A549 (cell line): ENCODE results near the gene ZBTB42. TPM values are rescaled to one million over a fixed set of nuclear protein-coding genes. Genes with fewer than 3 reads are reported as not detected.

Experiments used
- ATAC-seq, 2 experiments: fragments of 200-7000 bp in 1 of 2; fragments of >200 bp in 1 of 2; cut with Nextera tagmentation in 1 of 2; cut with Tn5 transposase in 1 of 2; 3 replicates each; pipeline versions ENCODE4 v1.8.0 to v1.9.1; 2018 to 2020; ENCODE audit warnings: mild to moderate bottlenecking in 1 of 2, moderate library complexity in 1 of 2
- CTCF ChIA-PET: fragments of 300-600 bp; sonication (Branson Sonifier 250); formaldehyde crosslinking; extraction: SDS; loops from one replicate; lab custom pipeline; 2021; ENCODE audit warnings: antibody characterized with exemption, inconsistent platforms; lab: Yijun Ruan, JAX
- POLR2A ChIA-PET: fragments of 350-600 bp; formaldehyde crosslinking; extraction: SDS; loops from one replicate; lab custom pipeline; 2021; ENCODE audit warnings: antibody characterized with exemption, inconsistent platforms; lab: Yijun Ruan, JAX
- DNase-seq, 2 experiments: peaks; one replicate each; pipeline versions ENCODE4 v3.0.0 to v3.0.0-alpha.2; 2011 to 2016; ENCODE audit warnings: low read depth in 1 of 2, low spot score in 1 of 2
- FAIRE-seq: peaks from 2 replicates; lab custom pipeline; 2011; peaks lifted over from hg19 to GRCh38; lab: Jason Lieb, UNC
- H3K27ac ChIP-seq, 2 experiments: fragments of >200 bp; sonication (Bioruptor Twin); formaldehyde crosslinking; 3 replicates each; pipeline ENCODE4 v1.5.1; 2016 to 2017
- H3K4me1 ChIP-seq: fragments of >200 bp; sonication (Bioruptor Twin); formaldehyde crosslinking; 3 replicates; pipeline ENCODE4 v1.6.1; 2016
- H3K4me2 ChIP-seq: fragments of >200 bp; sonication (Bioruptor Twin); formaldehyde crosslinking; 3 replicates; pipeline ENCODE4 v1.6.1; 2016
- H3K4me3 ChIP-seq: fragments of >200 bp; sonication (Bioruptor Twin); formaldehyde crosslinking; 3 replicates; pipeline ENCODE4 v1.5.1; 2016
- H3K9me3 ChIP-seq: fragments of >200 bp; sonication (Bioruptor Twin); formaldehyde crosslinking; 3 replicates; pipeline ENCODE4 v1.6.1; 2016
- CBX2 ChIP-seq: fragments of 200-600 bp; sonication (generic); IDR thresholded peaks from 2 replicates; pipeline ENCODE4 v1.6.1; 2016; ENCODE audit warnings: low read depth, mild to moderate bottlenecking, borderline replicate concordance
- CHD2 ChIP-seq: fragments of 150-350 bp; IDR thresholded peaks from 2 replicates; pipeline ENCODE4 v1.6.1; 2014; ENCODE audit warnings: low read length; ENCODE audit not compliant: partially characterized antibody
- EP300 ChIP-seq, 2 experiments: fragments of >200 bp; sonication (Bioruptor Twin); formaldehyde crosslinking; IDR thresholded peaks; 2 replicates in 1 of 2; 3 replicates in 1 of 2; pipeline ENCODE4 v1.6.1; 2016 to 2017
- ESRRA ChIP-seq: fragments of 150-350 bp; IDR thresholded peaks from 2 replicates; pipeline ENCODE4 v1.6.1; 2014; ENCODE audit warnings: mild to moderate bottlenecking, low read length, borderline replicate concordance
- FOSL2 ChIP-seq, 2 experiments: fragments of 450-650 bp in 1 of 2; fragments of >200 bp in 1 of 2; sonication (Bioruptor Twin) in 1 of 2; formaldehyde crosslinking; IDR thresholded peaks; 2 replicates each; pipeline versions ENCODE4 v1.5.0 to v1.6.1; 2016 to 2020; ENCODE audit warnings: mild to moderate bottlenecking in 1 of 2, moderate library complexity in 1 of 2
- FOXS1 ChIP-seq: fragments of 250-450 bp; sonication (Bioruptor Pico); IDR thresholded peaks from 2 replicates; pipeline ENCODE4 v1.5.0; 2020; ENCODE audit warnings: mild to moderate bottlenecking, moderate library complexity
- GATA3 ChIP-seq: IDR thresholded peaks from 2 replicates; pipeline ENCODE4 v1.6.1; 2012; ENCODE audit warnings: borderline replicate concordance
- HDAC2 ChIP-seq: fragments of 200-600 bp; sonication (generic); IDR thresholded peaks from 2 replicates; pipeline ENCODE4 v1.6.1; 2016
- HEYL ChIP-seq: fragments of 250-450 bp; sonication (Bioruptor Pico); IDR thresholded peaks from 2 replicates; pipeline ENCODE4 v1.8.0; 2021; ENCODE audit warnings: mild to moderate bottlenecking, moderate library complexity
- HOXB13 ChIP-seq: fragments of 250-450 bp; sonication (Bioruptor Pico); IDR thresholded peaks from 2 replicates; pipeline ENCODE4 v1.5.0; 2020; ENCODE audit warnings: low read depth, mild to moderate bottlenecking, moderate library complexity
- HOXB5 ChIP-seq: fragments of 250-450 bp; sonication (Bioruptor Pico); IDR thresholded peaks from 2 replicates; pipeline ENCODE4 v1.5.0; 2020; ENCODE audit warnings: mild to moderate bottlenecking, moderate library complexity
- JUN ChIP-seq, 2 experiments: fragments of >200 bp; sonication (Bioruptor Twin); formaldehyde crosslinking; IDR thresholded peaks; 2 replicates in 1 of 2; 3 replicates in 1 of 2; pipeline ENCODE4 v1.6.1; 2016 to 2017
- KDM1A ChIP-seq: fragments of 200-600 bp; sonication (generic); IDR thresholded peaks from 2 replicates; pipeline ENCODE4 v1.6.1; 2016; ENCODE audit warnings: low read depth, mild to moderate bottlenecking
- KDM5A ChIP-seq: fragments of 200-600 bp; sonication (generic); IDR thresholded peaks from 2 replicates; pipeline ENCODE4 v1.6.1; 2016; ENCODE audit warnings: antibody characterized with exemption, mild to moderate bottlenecking
- MYC ChIP-seq: IDR thresholded peaks from 2 replicates; pipeline ENCODE4 v1.6.1; 2012; ENCODE audit warnings: mild to moderate bottlenecking, inconsistent platforms, low read length, improper control_type of control experiment, borderline replicate concordance
- NFE2L2 ChIP-seq: fragments of 150-350 bp; conservative IDR thresholded peaks from 2 replicates; pipeline ENCODE4 v1.6.1; 2014; ENCODE audit warnings: low read length
- NR3C1 ChIP-seq: fragments of >200 bp; sonication (Bioruptor Twin); formaldehyde crosslinking; IDR thresholded peaks from 3 replicates; pipeline ENCODE4 v1.6.1; 2017
- PBX3 ChIP-seq: IDR thresholded peaks from 2 replicates; pipeline ENCODE4 v1.6.1; 2012
- POLR2AphosphoS2 ChIP-seq: conservative IDR thresholded peaks from 2 replicates; pipeline ENCODE4 v1.6.1; 2012; ENCODE audit warnings: low read length, improper control_type of control experiment, inconsistent platforms
- RCOR1 ChIP-seq: fragments of 150-350 bp; IDR thresholded peaks from 2 replicates; pipeline ENCODE4 v1.6.1; 2014; ENCODE audit warnings: antibody characterized with exemption, low read length, low read depth
- RFX5 ChIP-seq: fragments of 450-650 bp; IDR thresholded peaks from 2 replicates; pipeline ENCODE4 v1.7.1; 2014; ENCODE audit warnings: antibody characterized with exemption, mild to moderate bottlenecking, moderate library complexity
- SMC3 ChIP-seq: fragments of >200 bp; sonication (Bioruptor Twin); formaldehyde crosslinking; IDR thresholded peaks from 3 replicates; pipeline ENCODE4 v1.6.1; 2018; ENCODE audit warnings: inconsistent platforms
- TFCP2L1 ChIP-seq: fragments of 250-450 bp; sonication (Bioruptor Pico); IDR thresholded peaks from 2 replicates; pipeline ENCODE4 v1.5.0; 2021; ENCODE audit warnings: mild to moderate bottlenecking
- TP53 ChIP-seq: fragments of 250-450 bp; sonication (Bioruptor Pico); IDR thresholded peaks from 2 replicates; pipeline ENCODE4 v1.5.0; 2021; ENCODE audit warnings: mild to moderate bottlenecking, moderate library complexity
- ZNF302 ChIP-seq: fragments of 250-450 bp; sonication (Bioruptor Pico); IDR thresholded peaks from 2 replicates; pipeline ENCODE4 v1.9.0; 2021; ENCODE audit warnings: inconsistent platforms, mild to moderate bottlenecking, moderate library complexity
- ZSCAN20 ChIP-seq: fragments of 250-450 bp; sonication (Bioruptor Pico); IDR thresholded peaks from 2 replicates; pipeline ENCODE4 v1.8.0; 2022; ENCODE audit warnings: mild to moderate bottlenecking, moderate library complexity
- WGBS: methylation state at CpG from one replicate; pipeline ENCODE4 v1.1.6; 2017; ENCODE audit errors: missing lambda C conversion rate; 5-methylcytosine and 5-hydroxymethylcytosine counted together
- polyA plus RNA-seq, 4 experiments: library from polyadenylated mRNA; depleted of rRNA in 3 of 4; stranded (reverse); fragments of >200 nt; fragmentation: RNase III in 1 of 4; extraction: RNeasy Plus Mini Kit Qiagen cat#74134 plus additional on column Dnase treatment in 1 of 4; gene quantifications; 2 replicates in 3 of 4; 3 replicates in 1 of 4; pipeline ENCODE4 v1.2.3, GENCODE V29; 2011 to 2017
- TF ChIP-seq, protein P1 (sequence below): fragments of >200 bp; sonication (Bioruptor Twin); formaldehyde crosslinking; IDR thresholded peaks from 2 replicates; pipeline ENCODE4 v1.6.1; 2016
- TF ChIP-seq, protein P2 (sequence below): fragments of 450-650 bp; IDR thresholded peaks from 2 replicates; pipeline ENCODE4 v1.6.1; 2014; ENCODE audit warnings: antibody characterized with exemption

Gene ZBTB42
- polyA plus RNA-seq, 2 of the 4 experiments (the other 2 are of a cell fraction), result 1.6 to 2.6 TPM

- no peak overlapping the region for H3K4me2 ChIP-seq
These were observed 43.1 kb upstream of the ZBTB42 start for GRCh38 chr14:104757681-104758392.

GRCh38 chr14:104758981-104759969 lies 41.6 kb upstream of the ZBTB42 start:
- ATAC-seq (no peak), FAIRE-seq (no peak), DNase-seq (no peak)
- Histone ChIP-seq H3K27ac (no peak overlapping the region), H3K9me3 (no peaks in the 10 kb centered on the region), H3K4me2 (no peak overlapping the region), H3K4me3 (no peak overlapping the region), H3K4me1 (peaks cover 5% of the 10 kb centered on the region; the same call in 2 of the 3 replicates)
- 90% methylated on average over 29 of the region's 30 CpGs for WGBS
- ChIA-PET POLR2A (no interaction called here), CTCF (interaction anchor here (0.8 to 5.1 kb wide), 6 partner anchors 8 to 195 kb away, joined by 3 to 65 read pairs (median 4); no protein-coding TSS in a partner anchor)
- no peak for TF ChIP-seq FOXS1 (CRISPR knock-in tag)
- TF ChIP-seq HOXB13 (CRISPR knock-in tag), result no peak
- TF ChIP-seq TP53 (CRISPR knock-in tag), result no peak
- no peak for TF ChIP-seq POLR2AphosphoS2
- no peak for TF ChIP-seq RFX5
- TF ChIP-seq HEYL, result no peak
- TF ChIP-seq PBX3, result no peak
- TF ChIP-seq TFCP2L1 (CRISPR knock-in tag), result no peak
- TF ChIP-seq ZSCAN20 (CRISPR knock-in tag), result no peak
- TF ChIP-seq, protein P1, sequence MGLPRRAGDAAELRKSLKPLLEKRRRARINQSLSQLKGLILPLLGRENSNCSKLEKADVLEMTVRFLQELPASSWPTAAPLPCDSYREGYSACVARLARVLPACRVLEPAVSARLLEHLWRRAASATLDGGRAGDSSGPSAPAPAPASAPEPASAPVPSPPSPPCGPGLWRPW, result no peak
- TF ChIP-seq NFE2L2, result no peak
- TF ChIP-seq FOSL2 (IDR thresholded peaks at IDR 0.05), result no peak
- TF ChIP-seq FOSL2 (CRISPR knock-in tag; IDR thresholded peaks at IDR 0.05), result no peak
- no peak for TF ChIP-seq GATA3

More at GRCh38 chr14:104757681-104758392, 43.1 kb upstream of the ZBTB42 start:
- no peaks in the 10 kb centered on the region for H3K9me3 ChIP-seq
- TF ChIP-seq ESRRA, result no peak
- TF ChIP-seq ZNF302 (CRISPR knock-in tag), result no peak
- TF ChIP-seq RFX5, result no peak
- no peak for TF ChIP-seq JUN (IDR thresholded peaks at IDR 0.05)
- no peak for TF ChIP-seq RCOR1
- no peak for TF ChIP-seq SMC3
- TF ChIP-seq HDAC2, result no peak
- TF ChIP-seq, protein P2, sequence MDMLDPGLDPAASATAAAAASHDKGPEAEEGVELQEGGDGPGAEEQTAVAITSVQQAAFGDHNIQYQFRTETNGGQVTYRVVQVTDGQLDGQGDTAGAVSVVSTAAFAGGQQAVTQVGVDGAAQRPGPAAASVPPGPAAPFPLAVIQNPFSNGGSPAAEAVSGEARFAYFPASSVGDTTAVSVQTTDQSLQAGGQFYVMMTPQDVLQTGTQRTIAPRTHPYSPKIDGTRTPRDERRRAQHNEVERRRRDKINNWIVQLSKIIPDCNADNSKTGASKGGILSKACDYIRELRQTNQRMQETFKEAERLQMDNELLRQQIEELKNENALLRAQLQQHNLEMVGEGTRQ, result no peak
- TF ChIP-seq KDM5A, result no peak
- TF ChIP-seq KDM1A, result no peak
- TF ChIP-seq MYC, result no peak
- no peak for TF ChIP-seq ZSCAN20 (CRISPR knock-in tag)
- no peak for TF ChIP-seq EP300 (IDR thresholded peaks at IDR 0.05)
- no peak for TF ChIP-seq HOXB5 (CRISPR knock-in tag)
- no peak for TF ChIP-seq TFCP2L1 (CRISPR knock-in tag)
- TF ChIP-seq CHD2, result no peak
- TF ChIP-seq NR3C1, result no peak
- no peak for TF ChIP-seq CBX2
- 93% methylated on average over 18 of the region's 19 CpGs for WGBS
- H3K4me3 ChIP-seq, result no peak overlapping the region
- no peak for ATAC-seq
- H3K4me1 ChIP-seq, result peaks cover 9% of the 10 kb centered on the region; the same call in 2 of the 3 replicates
- FAIRE-seq, result no peak
- no peak for DNase-seq
- ChIA-PET CTCF (interaction anchor here (1.2 to 5.1 kb wide), 2 partner anchors 13 to 194 kb away, joined by 3 to 65 read pairs; no protein-coding TSS in a partner anchor), POLR2A (no interaction called here)
- H3K27ac ChIP-seq, result no peak overlapping the region
